ENCODE measurements around the gene RTTN. TPM values are rescaled to one million over a fixed set of nuclear protein-coding genes. Genes with fewer than 3 reads are reported as not detected.
A peak's percentile ranks its signal among the peaks of the same experiment; 100 is the strongest.

The RTTN gene
- total and polyA plus RNA-seq, 10 of the 15 experiments (the other 5 are each of a cell fraction or from before 2014, with no cell fraction given), result 9.4 to 36.6 (median 15.7) TPM

DNA sequence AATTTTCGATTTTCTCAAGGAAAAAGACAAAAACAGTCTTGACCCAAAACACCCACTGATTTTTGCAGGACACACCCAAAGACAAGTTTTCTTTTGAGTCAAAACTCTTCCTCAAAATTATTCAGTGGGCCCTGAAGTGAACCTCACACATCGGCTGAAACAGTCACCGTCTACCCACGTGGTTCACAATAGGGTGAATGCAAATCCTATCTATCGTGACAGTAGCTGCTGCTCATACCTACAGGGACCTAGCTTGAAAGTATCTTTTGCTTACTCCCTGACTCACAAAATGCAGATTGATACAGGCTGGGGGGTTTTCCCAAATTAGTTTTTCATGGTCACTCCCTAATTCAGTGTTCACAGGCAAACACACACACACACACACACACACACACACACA, 247.1 kb downstream of the RTTN start (continued):
- TF ChIP-seq, protein P1, sequence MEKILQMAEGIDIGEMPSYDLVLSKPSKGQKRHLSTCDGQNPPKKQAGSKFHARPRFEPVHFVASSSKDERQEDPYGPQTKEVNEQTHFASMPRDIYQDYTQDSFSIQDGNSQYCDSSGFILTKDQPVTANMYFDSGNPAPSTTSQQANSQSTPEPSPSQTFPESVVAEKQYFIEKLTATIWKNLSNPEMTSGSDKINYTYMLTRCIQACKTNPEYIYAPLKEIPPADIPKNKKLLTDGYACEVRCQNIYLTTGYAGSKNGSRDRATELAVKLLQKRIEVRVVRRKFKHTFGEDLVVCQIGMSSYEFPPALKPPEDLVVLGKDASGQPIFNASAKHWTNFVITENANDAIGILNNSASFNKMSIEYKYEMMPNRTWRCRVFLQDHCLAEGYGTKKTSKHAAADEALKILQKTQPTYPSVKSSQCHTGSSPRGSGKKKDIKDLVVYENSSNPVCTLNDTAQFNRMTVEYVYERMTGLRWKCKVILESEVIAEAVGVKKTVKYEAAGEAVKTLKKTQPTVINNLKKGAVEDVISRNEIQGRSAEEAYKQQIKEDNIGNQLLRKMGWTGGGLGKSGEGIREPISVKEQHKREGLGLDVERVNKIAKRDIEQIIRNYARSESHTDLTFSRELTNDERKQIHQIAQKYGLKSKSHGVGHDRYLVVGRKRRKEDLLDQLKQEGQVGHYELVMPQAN (conservative IDR thresholded peaks at IDR 0.05), result no peak
- TF ChIP-seq CREB1 (IDR thresholded peaks at IDR 0.05; ENCODE audit: low read depth), result 0 out of 2 replicates have a peak, but pooled peaks have one; percentile 24
- no peak for TF ChIP-seq ZNF24 (IDR thresholded peaks at IDR 0.05)
- no peak for TF ChIP-seq NRF1 (conservative IDR thresholded peaks at IDR 0.05; ENCODE audit: low read depth, low read length)
- TF ChIP-seq POLR2AphosphoS2 (IDR thresholded peaks at IDR 0.05; ENCODE audit: low read depth, low read length), result no peak
- TF ChIP-seq DPF2 (IDR thresholded peaks at IDR 0.05), result 0 out of 2 replicates have a peak, but pooled peaks have one; percentile 32
- no peak for TF ChIP-seq LARP7 (IDR thresholded peaks at IDR 0.05)
- peak in 1 of 2 experiments; percentile 25; a peak in 1 of 4 replicates for TF ChIP-seq EP300 (IDR thresholded peaks at IDR 0.05; ENCODE audit: borderline replicate concordance in 1 of 2, control insufficient read depth in 1 of 2, low read depth in 2 of 2, low read length in 2 of 2)
- TF ChIP-seq RAD51 (IDR thresholded peaks at IDR 0.05), result peak; percentile 39; the same call in 1 of the 2 replicates
- TF ChIP-seq FOS (IDR thresholded peaks at IDR 0.05; ENCODE audit: borderline replicate concordance, extremely low read depth, insufficient read length), result no peak
- no peak for TF ChIP-seq HDAC6 (IDR thresholded peaks at IDR 0.05; ENCODE audit: unreplicated experiment)
- TF ChIP-seq SMARCA5 (IDR thresholded peaks at IDR 0.05), result no peak
- TF ChIP-seq, protein P2, sequence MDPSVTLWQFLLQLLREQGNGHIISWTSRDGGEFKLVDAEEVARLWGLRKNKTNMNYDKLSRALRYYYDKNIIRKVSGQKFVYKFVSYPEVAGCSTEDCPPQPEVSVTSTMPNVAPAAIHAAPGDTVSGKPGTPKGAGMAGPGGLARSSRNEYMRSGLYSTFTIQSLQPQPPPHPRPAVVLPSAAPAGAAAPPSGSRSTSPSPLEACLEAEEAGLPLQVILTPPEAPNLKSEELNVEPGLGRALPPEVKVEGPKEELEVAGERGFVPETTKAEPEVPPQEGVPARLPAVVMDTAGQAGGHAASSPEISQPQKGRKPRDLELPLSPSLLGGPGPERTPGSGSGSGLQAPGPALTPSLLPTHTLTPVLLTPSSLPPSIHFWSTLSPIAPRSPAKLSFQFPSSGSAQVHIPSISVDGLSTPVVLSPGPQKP (IDR thresholded peaks at IDR 0.05; ENCODE audit: low read depth, low read length), result no peak
- no peak for TF ChIP-seq ZZZ3 (IDR thresholded peaks at IDR 0.05; ENCODE audit: control insufficient read depth, insufficient read length, low read depth)
- TF ChIP-seq, protein P3, sequence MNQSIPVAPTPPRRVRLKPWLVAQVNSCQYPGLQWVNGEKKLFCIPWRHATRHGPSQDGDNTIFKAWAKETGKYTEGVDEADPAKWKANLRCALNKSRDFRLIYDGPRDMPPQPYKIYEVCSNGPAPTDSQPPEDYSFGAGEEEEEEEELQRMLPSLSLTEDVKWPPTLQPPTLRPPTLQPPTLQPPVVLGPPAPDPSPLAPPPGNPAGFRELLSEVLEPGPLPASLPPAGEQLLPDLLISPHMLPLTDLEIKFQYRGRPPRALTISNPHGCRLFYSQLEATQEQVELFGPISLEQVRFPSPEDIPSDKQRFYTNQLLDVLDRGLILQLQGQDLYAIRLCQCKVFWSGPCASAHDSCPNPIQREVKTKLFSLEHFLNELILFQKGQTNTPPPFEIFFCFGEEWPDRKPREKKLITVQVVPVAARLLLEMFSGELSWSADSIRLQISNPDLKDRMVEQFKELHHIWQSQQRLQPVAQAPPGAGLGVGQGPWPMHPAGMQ (IDR thresholded peaks at IDR 0.05; ENCODE audit: borderline replicate concordance), result no peak
- no peak for TF ChIP-seq BRCA1 (IDR thresholded peaks at IDR 0.05; ENCODE audit: low read depth, low read length)
- TF ChIP-seq SUZ12 (IDR thresholded peaks at IDR 0.05; ENCODE audit: unreplicated experiment), result no peak
- TF ChIP-seq BACH1 (IDR thresholded peaks at IDR 0.05; ENCODE audit: borderline replicate concordance), result peak; percentile 85; the same call in 1 of the 2 replicates
